ENCODE results near the gene GULP1.
"Not testable (repeated sequence)": the region's sequence is repeated elsewhere in the genome, so short reads cannot be mapped to it uniquely, and the experiment has no call there.

Gene GULP1

GRCh38 chr2:188601927-188602326 is 310.3 kb downstream of the GULP1 start:
- no peak for DNase-seq (ENCODE audit: low read depth)

GRCh38 chr2:188604579-188604978 is 312.9 kb downstream of the GULP1 start:
- no peak for DNase-seq (ENCODE audit: low read depth)

GRCh38 chr2:188605609-188606584 is 314.2 kb downstream of the GULP1 start:
- DNase-seq (ENCODE audit: low read depth), result not testable (repeated sequence)

GRCh38 chr2:188606596-188606995 is 314.9 kb downstream of the GULP1 start:
- not testable (repeated sequence) for DNase-seq (ENCODE audit: low read depth)

- DNase-seq (ENCODE audit: low read depth), result no peak
These were observed 315.8 kb downstream of the GULP1 start for GRCh38 chr2:188607501-188607900.

GRCh38 chr2:188609321-188610049 is 317.8 kb downstream of the GULP1 start:
- DNase-seq (ENCODE audit: low read depth), result no peak

GRCh38 chr2:188610050-188610444 is 318.4 kb downstream of the GULP1 start:
- no peak for DNase-seq (ENCODE audit: low read depth)

GRCh38 chr2:188610827-188611226 is 319.2 kb downstream of the GULP1 start:
- no peak for DNase-seq (ENCODE audit: low read depth)

- DNase-seq (ENCODE audit: low read depth), result no peak
These were observed 327.5 kb downstream of the GULP1 start for GRCh38 chr2:188619146-188619545.

GRCh38 chr2:188620916-188621315 is 329.2 kb downstream of the GULP1 start:
- no peak for DNase-seq (ENCODE audit: low read depth)

GRCh38 chr2:188622601-188623260 is 331.1 kb downstream of the GULP1 start:
- no peak for DNase-seq (ENCODE audit: low read depth)

- DNase-seq (ENCODE audit: low read depth), result no peak
These were observed 332.4 kb downstream of the GULP1 start for GRCh38 chr2:188623995-188624643.

- no peak for DNase-seq (ENCODE audit: low read depth)
These were observed 335.8 kb downstream of the GULP1 start for GRCh38 chr2:188627471-188627870.

- no peak for DNase-seq (ENCODE audit: low read depth)
These were observed 337.5 kb downstream of the GULP1 start for GRCh38 chr2:188628989-188629752.

GRCh38 chr2:188629753-188630527 is 338.3 kb downstream of the GULP1 start:
- DNase-seq (ENCODE audit: low read depth), result no peak

GRCh38 chr2:188631037-188631809 is 339.5 kb downstream of the GULP1 start:
- no peak for DNase-seq (ENCODE audit: low read depth)

- DNase-seq (ENCODE audit: low read depth), result no peak
These were observed 343.0 kb downstream of the GULP1 start for GRCh38 chr2:188634656-188635055.
